Measurements from ENCODE around the gene FBLN5.

FBLN5 gene

DNA sequence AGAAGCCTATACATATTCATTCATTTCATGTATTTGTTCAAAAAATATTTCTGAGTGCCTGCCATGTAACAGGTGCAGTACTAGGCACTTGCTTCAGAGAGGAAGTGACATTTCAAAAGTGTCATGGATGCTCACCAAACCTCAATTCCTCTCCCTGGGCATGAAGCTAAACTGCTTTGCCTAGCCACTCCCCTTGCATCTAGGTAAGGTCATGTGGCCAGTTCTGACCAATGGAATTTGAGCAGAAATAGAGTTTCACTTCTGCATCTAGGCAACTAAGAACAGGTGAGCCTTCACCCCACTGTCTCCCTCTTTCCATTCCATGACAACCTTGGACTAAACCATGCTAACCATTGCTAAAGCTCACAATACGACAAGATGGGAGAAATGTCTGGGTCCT is 107.7 kb downstream of the FBLN5 start:
- no peak for DNase-seq (ENCODE audit: low read depth)
- no peak overlapping the region for H3K4me3 ChIP-seq (ENCODE audit: control insufficient read depth, low read depth, low read length)
- TF ChIP-seq CTCF (IDR thresholded peaks at IDR 0.05; ENCODE audit: control insufficient read depth, insufficient read depth, low read depth, low read length, missing control alignments), result no peak

GRCh38 chr14:91837076-91837475 is 110.4 kb downstream of the FBLN5 start:
- H3K4me3 ChIP-seq (ENCODE audit: control insufficient read depth, low read depth, low read length), result no peak overlapping the region
- DNase-seq (ENCODE audit: low read depth), result no peak
- TF ChIP-seq CTCF (IDR thresholded peaks at IDR 0.05; ENCODE audit: control insufficient read depth, insufficient read depth, low read depth, low read length, missing control alignments), result no peak

- DNase-seq (ENCODE audit: low read depth), result no peak
- TF ChIP-seq CTCF (IDR thresholded peaks at IDR 0.05; ENCODE audit: control insufficient read depth, insufficient read depth, low read depth, low read length, missing control alignments), result no peak
- no peak overlapping the region; the same call in 1 of the 2 replicates for H3K4me3 ChIP-seq (ENCODE audit: control insufficient read depth, low read depth, low read length)
Measured at GRCh38 chr14:91835920-91836843, 111.3 kb downstream of the FBLN5 start.

DNA sequence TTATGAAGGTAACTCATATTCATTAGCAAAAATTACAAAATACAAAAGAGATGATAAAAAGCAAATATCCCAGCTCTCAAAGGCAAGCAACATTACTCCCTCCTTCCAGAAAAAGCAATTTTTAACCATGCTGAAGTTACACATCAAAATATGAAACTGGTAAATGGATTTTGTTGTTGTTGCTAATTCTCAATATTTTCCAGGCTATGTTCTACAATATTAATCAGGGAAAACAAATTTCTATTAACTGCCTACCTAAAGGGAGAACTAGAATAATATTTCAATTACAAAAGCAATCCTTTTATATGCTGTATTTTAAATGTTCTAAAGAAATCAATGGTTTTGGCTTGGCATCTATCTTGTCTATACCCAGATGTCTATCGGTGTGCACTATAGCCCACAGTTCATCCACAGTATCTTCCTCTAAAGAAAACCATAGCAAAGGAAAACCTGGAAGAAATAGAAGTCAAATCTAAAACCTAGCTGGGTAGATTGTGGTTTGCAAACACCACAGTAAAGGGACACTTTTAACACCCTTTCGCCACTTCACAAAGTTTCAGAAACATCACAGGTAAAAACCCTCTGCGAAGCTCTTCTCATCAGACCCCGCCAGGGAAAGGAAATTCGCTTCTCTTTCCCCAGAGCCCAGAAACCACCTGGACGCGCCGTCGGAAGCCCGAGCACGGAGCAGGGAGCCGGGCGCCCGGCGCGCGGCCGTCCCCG is 112.1 kb downstream of the FBLN5 start:
- H3K4me3 ChIP-seq (ENCODE audit: control insufficient read depth, low read depth, low read length), result no peak overlapping the region
- DNase-seq (ENCODE audit: low read depth), result no peak
- no peak for TF ChIP-seq CTCF (IDR thresholded peaks at IDR 0.05; ENCODE audit: control insufficient read depth, insufficient read depth, low read depth, low read length, missing control alignments)

DNA sequence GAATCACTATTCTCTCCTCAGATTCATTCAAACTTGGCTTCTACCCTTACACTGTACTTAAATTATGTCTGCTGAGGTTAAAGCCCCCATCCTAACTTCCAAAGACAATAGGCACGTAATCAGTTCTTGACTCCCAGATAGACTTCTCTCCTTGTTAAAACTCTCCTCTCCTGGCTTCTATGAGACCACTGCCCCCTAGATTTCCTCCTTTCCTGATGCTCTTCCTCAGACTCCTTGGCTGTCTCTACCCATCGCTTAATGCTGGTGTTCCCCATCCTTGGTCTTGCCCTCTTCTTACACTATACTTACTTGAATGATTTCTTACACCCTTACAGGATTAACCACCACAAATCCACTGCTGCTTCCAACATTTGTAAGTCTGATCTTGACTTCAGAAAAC is 112.9 kb downstream of the FBLN5 start:
- no peak for TF ChIP-seq CTCF (IDR thresholded peaks at IDR 0.05; ENCODE audit: control insufficient read depth, insufficient read depth, low read depth, low read length, missing control alignments)
- no peak overlapping the region for H3K4me3 ChIP-seq (ENCODE audit: control insufficient read depth, low read depth, low read length)
- no peak for DNase-seq (ENCODE audit: low read depth)

GRCh38 chr14:91831337-91831736 is 116.2 kb downstream of the FBLN5 start:
- no peak for DNase-seq (ENCODE audit: low read depth)
- no peak for TF ChIP-seq CTCF (IDR thresholded peaks at IDR 0.05; ENCODE audit: control insufficient read depth, insufficient read depth, low read depth, low read length, missing control alignments)
- H3K4me3 ChIP-seq (ENCODE audit: control insufficient read depth, low read depth, low read length), result no peak overlapping the region

Measured in AG09309 (cell line).